Measurements from ENCODE around the gene GNL2. TPM values are rescaled to one million over a fixed set of nuclear protein-coding genes. Genes with fewer than 3 reads are reported as not detected.
A peak's percentile ranks its signal among the peaks of the same experiment; 100 is the strongest.

Gene GNL2
- total RNA-seq (2021), result 101 and 121 TPM in 2 replicates
- Bru-seq, nascent RNA, result percentile 91 among the genes with signal in this experiment
- BruChase-seq, experiment 1, labeled RNA remaining after a 2-hour chase, result percentile 90 among the genes with signal in this experiment
- percentile 94 among the genes with signal in this experiment for BruChase-seq, experiment 2, labeled RNA remaining after a 6-hour chase
- long read RNA-seq, transcript GNL2-201 (16 exons, 2,334 nt), result major isoform, 195 of 228 reads
- long read RNA-seq, partial matches to known transcripts, result 7 of 228 reads
- long read RNA-seq, other reads (novel, unspliced or antisense), result 18 of 228 reads

- Histone ChIP-seq H3K27me3 (replicated peaks; ENCODE audit: insufficient read depth, low read depth, low read length, poor library complexity) (no peaks in the 10 kb centered on the region), H3K9me3 (ENCODE audit: low read depth, low read length, poor library complexity, severe bottlenecking) (no peaks in the 10 kb centered on the region), H3K4me3 (ENCODE audit: low read depth, low read length, poor library complexity, severe bottlenecking) (peak within 1 kb of the TSS; percentile 84), H3K27ac (ENCODE audit: low read depth, low read length, poor library complexity, severe bottlenecking) (peak within 1 kb of the TSS; percentile 83), H3K36me3 (ENCODE audit: insufficient read depth, low read length, poor library complexity, severe bottlenecking) (peaks cover 31% of the 10 kb centered on the region), H3K4me1 (ENCODE audit: insufficient read depth, low read length, poor library complexity, severe bottlenecking) (peaks cover 8% of the 10 kb centered on the region)
- ChIA-PET CTCF (no interaction called here), POLR2A (ENCODE audit: low non-redundant PET) (interaction anchor here (0.5 to 0.6 kb wide), 2 partner anchors 88 to 1266 kb away, joined by 3 to 15 read pairs; no protein-coding TSS in a partner anchor)
- BruUV-seq (replicated peaks), result no TSS peak
- TF ChIP-seq EZH2 (IDR thresholded peaks at IDR 0.05; ENCODE audit: borderline replicate concordance, low read depth, low read length, poor library complexity, severe bottlenecking), result no peak
- TF ChIP-seq, protein P1, sequence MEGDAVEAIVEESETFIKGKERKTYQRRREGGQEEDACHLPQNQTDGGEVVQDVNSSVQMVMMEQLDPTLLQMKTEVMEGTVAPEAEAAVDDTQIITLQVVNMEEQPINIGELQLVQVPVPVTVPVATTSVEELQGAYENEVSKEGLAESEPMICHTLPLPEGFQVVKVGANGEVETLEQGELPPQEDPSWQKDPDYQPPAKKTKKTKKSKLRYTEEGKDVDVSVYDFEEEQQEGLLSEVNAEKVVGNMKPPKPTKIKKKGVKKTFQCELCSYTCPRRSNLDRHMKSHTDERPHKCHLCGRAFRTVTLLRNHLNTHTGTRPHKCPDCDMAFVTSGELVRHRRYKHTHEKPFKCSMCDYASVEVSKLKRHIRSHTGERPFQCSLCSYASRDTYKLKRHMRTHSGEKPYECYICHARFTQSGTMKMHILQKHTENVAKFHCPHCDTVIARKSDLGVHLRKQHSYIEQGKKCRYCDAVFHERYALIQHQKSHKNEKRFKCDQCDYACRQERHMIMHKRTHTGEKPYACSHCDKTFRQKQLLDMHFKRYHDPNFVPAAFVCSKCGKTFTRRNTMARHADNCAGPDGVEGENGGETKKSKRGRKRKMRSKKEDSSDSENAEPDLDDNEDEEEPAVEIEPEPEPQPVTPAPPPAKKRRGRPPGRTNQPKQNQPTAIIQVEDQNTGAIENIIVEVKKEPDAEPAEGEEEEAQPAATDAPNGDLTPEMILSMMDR (conservative IDR thresholded peaks at IDR 0.05; ENCODE audit: low read depth, low read length), result no peak
- DNase-seq (ENCODE audit: low spot score), result peak; percentile 97
- intact Hi-C loops (cut with micrococcal nuclease; ENCODE audit: unreplicated experiment), result no loop called here
These were observed at the start of gene GNL2 for GRCh38 chr1:37595440-37596181. GNL2 (minus strand) TSS chr1:37595937; CDS start chr1:37595822, 115 bp downstream.

GRCh38 chr1:37641059-37641458, 45.3 kb upstream of the GNL2 start:
- Histone ChIP-seq H3K27ac (ENCODE audit: low read depth, low read length, poor library complexity, severe bottlenecking) (no peak overlapping the region), H3K4me1 (ENCODE audit: insufficient read depth, low read length, poor library complexity, severe bottlenecking) (no peaks in the 10 kb centered on the region), H3K27me3 (replicated peaks; ENCODE audit: insufficient read depth, low read depth, low read length, poor library complexity) (peaks cover 61% of the 10 kb centered on the region), H3K9me3 (ENCODE audit: low read depth, low read length, poor library complexity, severe bottlenecking) (no peaks in the 10 kb centered on the region), H3K36me3 (ENCODE audit: insufficient read depth, low read length, poor library complexity, severe bottlenecking) (no peaks in the 10 kb centered on the region), H3K4me3 (ENCODE audit: low read depth, low read length, poor library complexity, severe bottlenecking) (no peak overlapping the region)
- TF ChIP-seq, protein P1 (conservative IDR thresholded peaks at IDR 0.05; ENCODE audit: low read depth, low read length), result no peak
- TF ChIP-seq EZH2 (IDR thresholded peaks at IDR 0.05; ENCODE audit: borderline replicate concordance, low read depth, low read length, poor library complexity, severe bottlenecking), result no peak
- intact Hi-C loops (cut with micrococcal nuclease; ENCODE audit: unreplicated experiment), result no loop called here
- BruUV-seq (replicated peaks), result no TSS peak
- ChIA-PET POLR2A (ENCODE audit: low non-redundant PET) (no interaction called here), CTCF (no interaction called here)
- DNase-seq (ENCODE audit: low spot score), result no peak

- BruUV-seq (replicated peaks), result no TSS peak
- DNase-seq (ENCODE audit: low spot score), result no peak
- Histone ChIP-seq H3K9me3 (ENCODE audit: low read depth, low read length, poor library complexity, severe bottlenecking) (no peaks in the 10 kb centered on the region), H3K27me3 (replicated peaks; ENCODE audit: insufficient read depth, low read depth, low read length, poor library complexity) (peaks cover 86% of the 10 kb centered on the region), H3K4me3 (ENCODE audit: low read depth, low read length, poor library complexity, severe bottlenecking) (no peak overlapping the region), H3K4me1 (ENCODE audit: insufficient read depth, low read length, poor library complexity, severe bottlenecking) (no peaks in the 10 kb centered on the region), H3K27ac (ENCODE audit: low read depth, low read length, poor library complexity, severe bottlenecking) (no peak overlapping the region), H3K36me3 (ENCODE audit: insufficient read depth, low read length, poor library complexity, severe bottlenecking) (no peaks in the 10 kb centered on the region)
- CTCF ChIA-PET, result no interaction called here
- intact Hi-C loops (cut with micrococcal nuclease; ENCODE audit: unreplicated experiment), result no loop called here
- POLR2A ChIA-PET (ENCODE audit: low non-redundant PET), result no interaction called here
- TF ChIP-seq, protein P1 (conservative IDR thresholded peaks at IDR 0.05; ENCODE audit: low read depth, low read length), result no peak
- TF ChIP-seq EZH2 (IDR thresholded peaks at IDR 0.05; ENCODE audit: borderline replicate concordance, low read depth, low read length, poor library complexity, severe bottlenecking), result no peak
These were observed 40.7 kb upstream of the GNL2 start for GRCh38 chr1:37636435-37636834.

Measured in A673 (cell line).